Activated T-helper 1 cell treated with anti-CD3 and anti-CD28 coated beads, Interleukin-12 subunit alpha, Interleukin-12 subunit beta, Interleukin-2, Interleukin-4 antibody, amounts not matched to agents 30 ng/mL and 10 ng/mL and 1 ng/mL, durations not matched to agents 14 hours and 24 hours and 36 hours (primary cell): ENCODE results near the gene GRB14. TPM values are rescaled to one million over a fixed set of nuclear protein-coding genes. Genes with fewer than 3 reads are reported as not detected.
A peak's percentile ranks its signal among the peaks of the same experiment; 100 is the strongest.

Source experiments
- DNase-seq: peaks from one replicate; pipeline ENCODE4 v3.0.0; 2021; ENCODE audit warnings: low spot score
- H3K27ac Mint-ChIP-seq: one replicate; pipeline ENCODE4 v1.8.0; 2021; ENCODE audit warnings: mild to moderate bottlenecking, mixed read lengths
- H3K27me3 Mint-ChIP-seq: one replicate; pipeline ENCODE4 v1.8.0; 2022; ENCODE audit warnings: mild to moderate bottlenecking, moderate library complexity, mixed read lengths; ENCODE audit not compliant: insufficient read depth
- H3K36me3 Mint-ChIP-seq: one replicate; pipeline ENCODE4 v1.8.0; 2021; ENCODE audit warnings: low read depth, mixed read lengths
- H3K4me1 Mint-ChIP-seq: one replicate; pipeline ENCODE4 v1.8.0; 2021; ENCODE audit warnings: low read depth, mixed read lengths
- H3K4me3 Mint-ChIP-seq: one replicate; pipeline ENCODE4 v1.8.0; 2021; ENCODE audit warnings: mild to moderate bottlenecking, moderate library complexity, mixed read lengths
- H3K9me3 Mint-ChIP-seq: one replicate; pipeline ENCODE4 v1.8.0; 2021; ENCODE audit warnings: mixed read lengths
- intact Hi-C: fragments of 100-400 bp; cut with micrococcal nuclease; formaldehyde crosslinking; loops from one replicate; pipeline ENCODE4 v1.15.1; 2024
- total RNA-seq: library from RNA; stranded (reverse); gene quantifications from 2 replicates; pipeline ENCODE4 v1.2.3, GENCODE V29; 2022

The GRB14 gene
- total RNA-seq, 1 donor from 2014 or later: not detected

- DNase-seq: no peak
- intact Hi-C loops: no loop called here
- Mint-ChIP-seq H3K4me1 (no peaks in the 10 kb centered on the region), H3K27me3 (no peaks in the 10 kb centered on the region), H3K4me3 (no peak overlapping the region), H3K9me3 (no peaks in the 10 kb centered on the region), H3K27ac (no peak overlapping the region), H3K36me3 (no peaks in the 10 kb centered on the region)
Measured at GRCh38 chr2:164600763-164601162, 20.5 kb downstream of the GRB14 start.

- intact Hi-C loops: no loop called here
- Mint-ChIP-seq H3K9me3 (no peaks in the 10 kb centered on the region), H3K27ac (no peak overlapping the region), H3K36me3 (no peaks in the 10 kb centered on the region), H3K4me3 (no peak overlapping the region), H3K27me3 (no peaks in the 10 kb centered on the region), H3K4me1 (no peaks in the 10 kb centered on the region)
- peak; percentile 1 for DNase-seq
Measured at GRCh38 chr2:164599954-164600589, 21.2 kb downstream of the GRB14 start.

- no peaks in the 10 kb centered on the region for H3K4me1 Mint-ChIP-seq
- H3K27me3 Mint-ChIP-seq: no peaks in the 10 kb centered on the region
- DNase-seq: no peak
- intact Hi-C loops: no loop called here
- H3K27ac Mint-ChIP-seq: no peak overlapping the region
- H3K9me3 Mint-ChIP-seq: no peaks in the 10 kb centered on the region
- no peak overlapping the region for H3K4me3 Mint-ChIP-seq
- H3K36me3 Mint-ChIP-seq: no peaks in the 10 kb centered on the region
Measured at GRCh38 chr2:164597983-164598382, 23.3 kb downstream of the GRB14 start.

- Mint-ChIP-seq H3K9me3 (no peaks in the 10 kb centered on the region), H3K4me1 (no peaks in the 10 kb centered on the region), H3K4me3 (no peak overlapping the region), H3K27me3 (no peaks in the 10 kb centered on the region), H3K27ac (no peak overlapping the region), H3K36me3 (no peaks in the 10 kb centered on the region)
- intact Hi-C loops: no loop called here
- DNase-seq: no peak
Measured at GRCh38 chr2:164595031-164595430, 26.3 kb downstream of the GRB14 start.

DNA sequence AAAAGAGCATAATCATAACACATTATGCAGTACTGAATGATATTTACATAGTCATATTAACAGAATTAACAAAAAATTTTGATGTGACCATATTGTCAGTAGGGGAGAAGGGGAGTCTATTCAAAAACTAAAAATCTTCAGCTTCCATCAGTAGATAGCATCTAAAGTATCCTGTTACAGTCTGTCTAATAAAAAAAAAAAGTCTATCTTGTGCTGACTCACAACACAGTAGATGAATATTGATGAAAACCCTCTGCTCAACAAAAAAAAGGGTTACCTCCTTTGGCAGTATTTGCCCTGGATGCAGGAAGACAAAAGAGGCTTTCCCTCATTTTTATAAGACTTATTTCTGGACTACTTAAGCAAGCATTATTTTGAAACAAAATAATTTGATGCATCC lies 27.3 kb downstream of the GRB14 start:
- Mint-ChIP-seq H3K4me3 (no peak overlapping the region), H3K27me3 (no peaks in the 10 kb centered on the region), H3K4me1 (no peaks in the 10 kb centered on the region), H3K36me3 (no peaks in the 10 kb centered on the region), H3K9me3 (no peaks in the 10 kb centered on the region), H3K27ac (no peak overlapping the region)
- DNase-seq: no peak
- intact Hi-C loops: no loop called here

GRCh38 chr2:164593541-164593940 lies 27.7 kb downstream of the GRB14 start:
- Mint-ChIP-seq H3K27me3 (no peaks in the 10 kb centered on the region), H3K4me3 (no peak overlapping the region), H3K9me3 (no peaks in the 10 kb centered on the region), H3K4me1 (no peaks in the 10 kb centered on the region), H3K27ac (no peak overlapping the region), H3K36me3 (no peaks in the 10 kb centered on the region)
- intact Hi-C loops: no loop called here
- no peak for DNase-seq

GRCh38 chr2:164589522-164589921 lies 31.8 kb downstream of the GRB14 start:
- no peaks in the 10 kb centered on the region for H3K9me3 Mint-ChIP-seq
- no peak overlapping the region for H3K27ac Mint-ChIP-seq
- no peaks in the 10 kb centered on the region for H3K4me1 Mint-ChIP-seq
- no peaks in the 10 kb centered on the region for H3K27me3 Mint-ChIP-seq
- H3K4me3 Mint-ChIP-seq: no peak overlapping the region
- intact Hi-C loops: no loop called here
- H3K36me3 Mint-ChIP-seq: no peaks in the 10 kb centered on the region
- no peak for DNase-seq

- intact Hi-C loops: no loop called here
Measured at GRCh38 chr2:164581050-164581449, 40.2 kb downstream of the GRB14 start.

GRCh38 chr2:164574931-164575330 lies 46.4 kb downstream of the GRB14 start:
- no peak for DNase-seq
- H3K36me3 Mint-ChIP-seq: no peaks in the 10 kb centered on the region
- intact Hi-C loops: no loop called here
- no peak overlapping the region for H3K4me3 Mint-ChIP-seq
- H3K27ac Mint-ChIP-seq: no peak overlapping the region
- no peaks in the 10 kb centered on the region for H3K4me1 Mint-ChIP-seq
- no peaks in the 10 kb centered on the region for H3K27me3 Mint-ChIP-seq
- no peaks in the 10 kb centered on the region for H3K9me3 Mint-ChIP-seq

More at GRCh38 chr2:164581050-164581449, 40.2 kb downstream of the GRB14 start:
- no peaks in the 10 kb centered on the region for H3K36me3 Mint-ChIP-seq
- H3K4me3 Mint-ChIP-seq: no peak overlapping the region
- H3K27me3 Mint-ChIP-seq: no peaks in the 10 kb centered on the region
- no peaks in the 10 kb centered on the region for H3K9me3 Mint-ChIP-seq
- no peak overlapping the region for H3K27ac Mint-ChIP-seq
- no peak for DNase-seq
- H3K4me1 Mint-ChIP-seq: no peaks in the 10 kb centered on the region

DNA sequence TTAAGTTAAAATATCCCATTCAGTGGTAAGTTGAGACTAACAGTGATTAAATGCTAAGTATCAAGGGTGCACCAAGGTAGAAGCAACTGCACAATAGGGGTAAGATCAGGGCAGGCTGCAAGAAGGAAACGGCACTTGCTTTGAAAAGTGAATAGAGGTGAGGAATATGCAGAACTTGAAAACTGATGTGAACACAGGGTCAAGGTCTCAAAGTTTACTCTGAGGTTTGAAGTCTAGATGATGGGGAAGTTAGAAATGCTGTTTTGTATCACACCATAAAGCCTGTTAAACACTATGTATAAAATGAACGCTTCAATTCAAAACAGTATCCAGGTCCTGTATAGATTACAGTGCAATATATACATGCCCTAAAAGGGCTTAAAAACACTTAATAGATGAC lies 50.8 kb downstream of the GRB14 start:
- intact Hi-C loops: no loop called here
- no peaks in the 10 kb centered on the region for H3K9me3 Mint-ChIP-seq
- H3K4me3 Mint-ChIP-seq: no peak overlapping the region
- H3K27me3 Mint-ChIP-seq: no peaks in the 10 kb centered on the region
- no peak for DNase-seq
- no peaks in the 10 kb centered on the region for H3K36me3 Mint-ChIP-seq
- no peak overlapping the region for H3K27ac Mint-ChIP-seq
- no peaks in the 10 kb centered on the region for H3K4me1 Mint-ChIP-seq

- H3K27me3 Mint-ChIP-seq: no peaks in the 10 kb centered on the region
- H3K9me3 Mint-ChIP-seq: no peaks in the 10 kb centered on the region
- no peak overlapping the region for H3K4me3 Mint-ChIP-seq
- DNase-seq: no peak
- H3K36me3 Mint-ChIP-seq: no peaks in the 10 kb centered on the region
- no peaks in the 10 kb centered on the region for H3K4me1 Mint-ChIP-seq
- no peak overlapping the region for H3K27ac Mint-ChIP-seq
- intact Hi-C loops: loop anchor here (10.0 kb wide), 1 partner anchor 145 kb away; no protein-coding TSS in a partner anchor
Measured at GRCh38 chr2:164569378-164569777, 51.9 kb downstream of the GRB14 start.

- Mint-ChIP-seq H3K4me1 (no peaks in the 10 kb centered on the region), H3K27ac (no peak overlapping the region), H3K4me3 (no peak overlapping the region), H3K27me3 (no peaks in the 10 kb centered on the region), H3K36me3 (no peaks in the 10 kb centered on the region), H3K9me3 (no peaks in the 10 kb centered on the region)
- no peak for DNase-seq
- intact Hi-C loops: loop anchor here (10.0 kb wide), 1 partner anchor 146 kb away; no protein-coding TSS in a partner anchor
Measured at GRCh38 chr2:164568317-164568716, 53.0 kb downstream of the GRB14 start.

- H3K27me3 Mint-ChIP-seq: peaks cover 2% of the 10 kb centered on the region
- no peak overlapping the region for H3K4me3 Mint-ChIP-seq
- intact Hi-C loops: loop anchor here (10.0 kb wide), 1 partner anchor 147 kb away; no protein-coding TSS in a partner anchor
- no peak for DNase-seq
- H3K27ac Mint-ChIP-seq: no peak overlapping the region
- no peaks in the 10 kb centered on the region for H3K36me3 Mint-ChIP-seq
- H3K4me1 Mint-ChIP-seq: no peaks in the 10 kb centered on the region
- no peaks in the 10 kb centered on the region for H3K9me3 Mint-ChIP-seq
Measured at GRCh38 chr2:164567335-164567989, 53.8 kb downstream of the GRB14 start.
